Adrenal gland (tissue), 5 donors: ENCODE results near the gene ADAMTS17.

ENCODE experiments used
- POLR2A ChIP-seq, 2 donors: fragments of 450-650 bp; IDR thresholded peaks; one replicate each; pipeline ENCODE4 v1.6.1; 2017; ENCODE audit warnings: antibody characterized with exemption in 2 of 2, mild to moderate bottlenecking in 2 of 2, moderate library complexity in 1 of 2
- TF ChIP-seq, protein P1 (sequence below), 6 experiments: fragments of 450-650 bp in 4 of 6; fragments of 200-600 bp in 2 of 6; sonication (generic) in 1 of 6; IDR thresholded peaks; 1 replicate in 5 of 6; 2 replicates in 1 of 6; pipeline versions ENCODE4 v1.5.1 to v1.8.0; 2016 to 2021; ENCODE audit warnings: antibody characterized with exemption in 6 of 6, mild to moderate bottlenecking in 2 of 6, moderate library complexity in 1 of 6
- donor health status: DM: no; HTN: no; CAD: no.

- TF ChIP-seq, protein P1, sequence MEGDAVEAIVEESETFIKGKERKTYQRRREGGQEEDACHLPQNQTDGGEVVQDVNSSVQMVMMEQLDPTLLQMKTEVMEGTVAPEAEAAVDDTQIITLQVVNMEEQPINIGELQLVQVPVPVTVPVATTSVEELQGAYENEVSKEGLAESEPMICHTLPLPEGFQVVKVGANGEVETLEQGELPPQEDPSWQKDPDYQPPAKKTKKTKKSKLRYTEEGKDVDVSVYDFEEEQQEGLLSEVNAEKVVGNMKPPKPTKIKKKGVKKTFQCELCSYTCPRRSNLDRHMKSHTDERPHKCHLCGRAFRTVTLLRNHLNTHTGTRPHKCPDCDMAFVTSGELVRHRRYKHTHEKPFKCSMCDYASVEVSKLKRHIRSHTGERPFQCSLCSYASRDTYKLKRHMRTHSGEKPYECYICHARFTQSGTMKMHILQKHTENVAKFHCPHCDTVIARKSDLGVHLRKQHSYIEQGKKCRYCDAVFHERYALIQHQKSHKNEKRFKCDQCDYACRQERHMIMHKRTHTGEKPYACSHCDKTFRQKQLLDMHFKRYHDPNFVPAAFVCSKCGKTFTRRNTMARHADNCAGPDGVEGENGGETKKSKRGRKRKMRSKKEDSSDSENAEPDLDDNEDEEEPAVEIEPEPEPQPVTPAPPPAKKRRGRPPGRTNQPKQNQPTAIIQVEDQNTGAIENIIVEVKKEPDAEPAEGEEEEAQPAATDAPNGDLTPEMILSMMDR (IDR thresholded peaks at IDR 0.05) = no peak
- TF ChIP-seq POLR2A (IDR thresholded peaks at IDR 0.05) = no peak
Observed at GRCh38 chr15:99983171-99983885, 358.4 kb downstream of the ADAMTS17 start.
